ENCODE data around the gene ACTMAP.

GRCh38 chr19:40755791-40756190 lies 5.5 kb upstream of the ACTMAP start:
- TF ChIP-seq EZH2 (IDR thresholded peaks at IDR 0.05; ENCODE audit: insufficient read depth, poor library complexity, severe bottlenecking) (no peak), EZH2phosphoT487 (IDR thresholded peaks at IDR 0.05; ENCODE audit: insufficient read depth, low read depth) (no peak)

Data from GM23248 (cell line).